COR-L47 (cell line): ENCODE results near the gene CCDC85A.

Experiments
- DNase-seq: peaks from one replicate; lab custom pipeline; 2025; lab: John Stamatoyannopoulos, UW

The CCDC85A gene

GRCh38 chr2:56372071-56372656 lies 188.4 kb downstream of the CCDC85A start:
- DNase-seq: no peak

DNA sequence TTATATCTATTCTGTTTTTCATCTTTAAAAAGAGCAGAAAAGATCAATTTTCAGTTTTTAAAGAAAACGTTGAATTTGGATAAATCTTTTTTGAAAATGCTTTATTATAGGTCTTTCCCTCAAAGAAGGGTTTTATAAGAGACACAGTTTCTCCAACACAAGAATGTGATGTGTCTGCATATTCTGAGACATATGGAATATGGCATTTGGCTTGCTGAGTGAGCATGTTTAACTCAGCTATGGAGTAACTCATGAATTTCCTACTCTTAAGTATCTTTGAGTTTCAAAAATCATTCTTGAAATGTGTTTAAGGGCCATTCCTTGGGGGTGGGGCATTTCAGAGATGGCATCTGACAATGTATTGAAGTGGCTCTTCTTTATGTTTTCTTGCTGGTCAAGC lies 191.5 kb downstream of the CCDC85A start:
- DNase-seq: no peak

- no peak for DNase-seq
Measured at GRCh38 chr2:56376699-56377665, 193.2 kb downstream of the CCDC85A start.

DNA sequence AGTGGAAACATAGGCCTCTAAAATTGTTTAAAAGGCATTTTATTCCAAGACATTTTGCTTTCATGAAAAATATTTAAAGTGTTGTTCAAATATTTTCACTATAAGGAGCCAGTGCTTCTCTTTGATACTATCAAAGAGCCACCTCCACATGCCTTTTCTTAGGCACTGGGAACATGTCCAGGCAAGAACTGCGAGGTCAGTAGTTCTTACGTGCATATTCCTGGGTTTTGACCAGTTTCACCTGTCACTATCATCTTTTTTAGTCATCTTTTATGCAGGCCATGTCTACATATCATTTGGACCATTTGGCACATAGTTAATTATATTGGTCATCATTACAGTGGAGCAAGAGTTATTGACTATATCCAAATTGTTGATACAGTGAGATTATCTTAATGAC lies 195.3 kb downstream of the CCDC85A start:
- no peak for DNase-seq

- DNase-seq: no peak
Measured at GRCh38 chr2:56380861-56381260, 197.1 kb downstream of the CCDC85A start.

GRCh38 chr2:56382466-56382865 lies 198.7 kb downstream of the CCDC85A start:
- DNase-seq: no peak

- no peak for DNase-seq
Measured at GRCh38 chr2:56386657-56387056, 202.9 kb downstream of the CCDC85A start.

DNA sequence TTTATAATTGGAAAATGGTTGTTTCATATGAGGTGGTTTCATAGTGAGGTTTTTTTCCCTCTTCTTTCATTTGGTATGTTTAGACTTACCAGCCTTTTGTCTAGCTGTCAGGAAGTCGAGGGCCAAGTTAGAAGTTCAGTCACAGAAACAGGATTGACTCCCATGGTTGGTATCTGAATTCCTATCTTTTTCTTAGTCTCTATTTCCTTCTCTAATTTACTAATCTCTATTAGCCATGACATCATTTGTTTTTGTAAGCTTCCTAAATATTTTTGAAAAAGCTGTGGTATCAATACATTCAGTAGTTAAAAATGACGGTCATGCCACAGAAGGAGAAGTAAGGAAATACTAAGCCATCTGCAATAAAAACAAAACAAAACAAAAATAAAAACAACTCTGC lies 206.9 kb downstream of the CCDC85A start:
- no peak for DNase-seq

- DNase-seq: no peak
Measured at GRCh38 chr2:56410140-56410539, 226.3 kb downstream of the CCDC85A start.

DNA sequence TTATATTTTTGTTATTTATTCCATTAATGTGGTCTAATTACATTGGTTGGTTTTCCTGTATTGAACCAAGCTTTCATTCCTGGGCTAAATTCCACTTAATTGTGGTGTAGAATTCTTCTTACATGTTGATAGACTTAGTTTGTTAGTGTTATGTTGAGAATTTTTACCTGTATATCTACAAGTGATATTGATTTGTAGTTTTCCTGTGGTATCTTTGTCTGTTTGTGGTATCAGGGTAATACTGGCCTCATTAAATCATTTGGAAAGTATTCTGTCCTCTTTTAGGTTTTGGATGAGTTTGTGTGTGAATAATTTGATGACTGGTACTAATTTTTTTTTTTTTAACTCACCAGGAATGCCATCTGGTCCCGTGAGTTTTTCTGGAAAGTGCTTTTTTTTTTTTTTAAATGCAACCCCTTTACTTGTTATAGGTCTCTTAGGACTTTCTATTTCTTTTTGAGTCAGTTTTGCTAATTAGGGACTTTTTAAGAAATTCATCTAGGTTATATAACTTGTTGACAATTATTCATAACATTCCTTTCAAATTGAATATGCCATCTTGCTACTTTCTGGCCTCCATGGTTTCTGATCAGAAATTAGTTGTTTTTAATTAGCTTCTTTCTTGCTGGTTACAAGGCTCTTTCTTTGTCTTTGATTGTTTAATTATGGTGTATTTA lies 232.8 kb downstream of the CCDC85A start:
- no peak for DNase-seq
